Thyroid gland (tissue), 4 donors: ENCODE data around the gene ARNT2.

Experiments
- CTCF ChIP-seq, 6 experiments: fragments of 200-600 bp in 3 of 6; fragments of 450-650 bp in 3 of 6; sonication (generic) in 3 of 6; IDR thresholded peaks; one replicate each; pipeline ENCODE4 v1.5.1; 2016 to 2019; ENCODE audit warnings: antibody characterized with exemption in 6 of 6, mild to moderate bottlenecking in 2 of 6, inconsistent platforms in 1 of 6, moderate library complexity in 1 of 6
- POLR2A ChIP-seq, 2 donors: fragments of 450-650 bp; IDR thresholded peaks; one replicate each; pipeline ENCODE4 v1.6.1; 2017; ENCODE audit warnings: antibody characterized with exemption in 2 of 2, mild to moderate bottlenecking in 2 of 2, moderate library complexity in 1 of 2

GRCh38 chr15:80386151-80386550, 18.0 kb upstream of the ARNT2 start:
- TF ChIP-seq POLR2A (IDR thresholded peaks at IDR 0.05) (no peak), CTCF (IDR thresholded peaks at IDR 0.05) (no peak)
